ENCODE measurements around the gene PTPN12. TPM values are rescaled to one million over a fixed set of nuclear protein-coding genes. Genes with fewer than 3 reads are reported as not detected.
"Not testable (repeated sequence)": the region's sequence is repeated elsewhere in the genome, so short reads cannot be mapped to it uniquely, and the experiment has no call there.

The PTPN12 gene
- total RNA-seq, 1 donor from 2014 or later, result 114 TPM

DNA sequence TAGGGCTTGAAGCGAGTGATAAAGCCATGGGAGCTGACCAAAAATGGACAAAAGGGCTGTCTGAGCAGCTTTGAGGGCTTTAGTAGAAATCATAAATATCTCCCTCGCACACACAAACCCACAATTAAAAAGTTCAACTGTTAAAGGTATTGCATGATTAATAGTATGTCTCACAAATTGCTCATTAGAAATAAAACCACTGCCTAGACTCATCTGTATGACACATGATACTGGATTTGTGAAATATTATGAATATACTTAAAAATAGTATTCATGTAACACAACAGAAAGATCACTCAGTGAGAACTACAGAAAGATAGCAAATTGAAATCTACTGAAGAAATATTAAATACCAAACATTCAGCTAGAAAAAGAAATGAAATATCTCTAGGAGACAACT lies 11.9 kb upstream of the PTPN12 start:
- Mint-ChIP-seq H3K9me3 (no peaks in the 10 kb centered on the region), H3K36me3 (no peaks in the 10 kb centered on the region), H3K4me1 (peaks cover 2% of the 10 kb centered on the region)

DNA sequence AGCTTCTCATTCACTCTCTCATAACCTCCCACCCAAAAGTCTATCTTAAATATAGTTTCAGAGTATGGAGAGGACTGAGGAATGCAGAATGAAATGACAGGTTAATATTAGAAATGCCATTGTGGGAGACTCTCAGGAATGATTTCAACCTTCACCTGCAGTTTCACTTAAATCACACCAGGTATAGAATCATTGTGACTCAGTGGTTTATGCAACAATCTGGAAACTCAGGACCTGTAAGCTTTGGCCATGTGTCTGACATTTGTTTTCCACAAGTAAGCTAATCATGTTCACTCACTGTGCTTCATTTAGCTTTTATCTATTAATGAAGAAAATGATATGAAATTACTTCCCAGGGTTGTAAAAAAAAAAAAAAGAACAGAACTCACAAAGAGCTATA lies 8.7 kb upstream of the PTPN12 start:
- Mint-ChIP-seq H3K27ac (peak overlapping the region; percentile 13), H3K9me3 (no peaks in the 10 kb centered on the region)

More for the DNA sequence above, 11.9 kb upstream of the PTPN12 start:
- no peak for DNase-seq (ENCODE audit: low spot score in 2 of 2, unreplicated experiment in 2 of 2)
- Mint-ChIP-seq H3K4me3 (no peak overlapping the region), H3K27ac (no peak overlapping the region), H3K27me3 (ENCODE audit: low read depth) (no peaks in the 10 kb centered on the region)
- TF ChIP-seq, protein P1, sequence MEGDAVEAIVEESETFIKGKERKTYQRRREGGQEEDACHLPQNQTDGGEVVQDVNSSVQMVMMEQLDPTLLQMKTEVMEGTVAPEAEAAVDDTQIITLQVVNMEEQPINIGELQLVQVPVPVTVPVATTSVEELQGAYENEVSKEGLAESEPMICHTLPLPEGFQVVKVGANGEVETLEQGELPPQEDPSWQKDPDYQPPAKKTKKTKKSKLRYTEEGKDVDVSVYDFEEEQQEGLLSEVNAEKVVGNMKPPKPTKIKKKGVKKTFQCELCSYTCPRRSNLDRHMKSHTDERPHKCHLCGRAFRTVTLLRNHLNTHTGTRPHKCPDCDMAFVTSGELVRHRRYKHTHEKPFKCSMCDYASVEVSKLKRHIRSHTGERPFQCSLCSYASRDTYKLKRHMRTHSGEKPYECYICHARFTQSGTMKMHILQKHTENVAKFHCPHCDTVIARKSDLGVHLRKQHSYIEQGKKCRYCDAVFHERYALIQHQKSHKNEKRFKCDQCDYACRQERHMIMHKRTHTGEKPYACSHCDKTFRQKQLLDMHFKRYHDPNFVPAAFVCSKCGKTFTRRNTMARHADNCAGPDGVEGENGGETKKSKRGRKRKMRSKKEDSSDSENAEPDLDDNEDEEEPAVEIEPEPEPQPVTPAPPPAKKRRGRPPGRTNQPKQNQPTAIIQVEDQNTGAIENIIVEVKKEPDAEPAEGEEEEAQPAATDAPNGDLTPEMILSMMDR (IDR thresholded peaks at IDR 0.05; ENCODE audit: unreplicated experiment), result no peak

DNA sequence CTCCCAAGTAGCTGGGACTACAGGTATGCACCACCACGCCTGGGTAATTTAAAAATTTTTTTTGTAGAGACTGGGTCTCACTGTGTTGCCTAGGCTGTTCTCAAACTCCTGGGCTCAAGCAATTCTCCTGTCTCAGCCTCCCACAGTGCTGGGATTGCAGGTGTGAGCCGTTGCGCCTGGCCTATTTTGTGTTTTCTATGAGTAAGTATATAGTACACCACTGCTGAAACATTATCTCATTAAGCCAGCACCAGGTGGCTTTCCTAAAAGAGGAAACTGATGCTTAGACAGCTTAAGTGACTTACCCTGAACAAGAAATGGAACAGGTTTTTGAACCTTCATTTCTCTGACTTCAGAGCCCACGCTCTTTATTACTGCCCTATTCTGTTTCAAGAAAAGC lies 7.8 kb upstream of the PTPN12 start:
- Mint-ChIP-seq H3K27me3 (ENCODE audit: low read depth) (no peaks in the 10 kb centered on the region), H3K9me3 (no peaks in the 10 kb centered on the region), H3K27ac (no peak overlapping the region), H3K4me1 (peaks cover 2% of the 10 kb centered on the region), H3K36me3 (no peaks in the 10 kb centered on the region), H3K4me3 (no peak overlapping the region)
- TF ChIP-seq, protein P1 (IDR thresholded peaks at IDR 0.05; ENCODE audit: unreplicated experiment), result no peak
- DNase-seq (ENCODE audit: low spot score in 2 of 2, unreplicated experiment in 2 of 2), result no peak

More for the DNA sequence above, 8.7 kb upstream of the PTPN12 start:
- Mint-ChIP-seq H3K4me3 (no peak overlapping the region), H3K27me3 (ENCODE audit: low read depth) (no peaks in the 10 kb centered on the region), H3K36me3 (no peaks in the 10 kb centered on the region), H3K4me1 (peaks cover 2% of the 10 kb centered on the region)
- TF ChIP-seq, protein P1 (IDR thresholded peaks at IDR 0.05; ENCODE audit: unreplicated experiment), result no peak
- DNase-seq (ENCODE audit: low spot score in 2 of 2, unreplicated experiment in 2 of 2), result no peak

DNA sequence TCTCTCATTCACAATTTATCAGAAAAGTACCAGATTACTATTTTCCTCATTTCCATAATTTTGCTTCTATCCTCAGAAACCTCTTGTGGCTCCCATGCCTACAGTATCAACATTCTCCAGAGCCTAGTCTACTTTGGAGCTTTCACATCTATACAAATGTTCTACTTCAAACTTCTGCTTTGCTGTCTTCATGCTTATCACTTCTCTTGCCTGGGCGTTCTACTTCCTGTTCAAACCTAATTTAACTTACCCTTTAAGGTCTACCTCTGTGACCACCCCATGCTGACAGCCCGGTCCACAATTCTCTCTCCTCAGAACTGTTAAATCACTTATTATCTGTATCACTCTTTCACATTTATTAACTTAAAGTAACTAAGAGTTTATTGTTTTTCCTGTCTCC lies 6.1 kb upstream of the PTPN12 start:
- TF ChIP-seq, protein P1 (IDR thresholded peaks at IDR 0.05; ENCODE audit: unreplicated experiment), result no peak
- H3K9me3 Mint-ChIP-seq, result no peaks in the 10 kb centered on the region
- H3K36me3 Mint-ChIP-seq, result no peaks in the 10 kb centered on the region
- no peak for DNase-seq (ENCODE audit: low spot score in 2 of 2, unreplicated experiment in 2 of 2)
- H3K27me3 Mint-ChIP-seq (ENCODE audit: low read depth), result no peaks in the 10 kb centered on the region
- H3K4me1 Mint-ChIP-seq, result peaks cover 2% of the 10 kb centered on the region
- H3K4me3 Mint-ChIP-seq, result no peak overlapping the region
- no peak overlapping the region for H3K27ac Mint-ChIP-seq

DNA sequence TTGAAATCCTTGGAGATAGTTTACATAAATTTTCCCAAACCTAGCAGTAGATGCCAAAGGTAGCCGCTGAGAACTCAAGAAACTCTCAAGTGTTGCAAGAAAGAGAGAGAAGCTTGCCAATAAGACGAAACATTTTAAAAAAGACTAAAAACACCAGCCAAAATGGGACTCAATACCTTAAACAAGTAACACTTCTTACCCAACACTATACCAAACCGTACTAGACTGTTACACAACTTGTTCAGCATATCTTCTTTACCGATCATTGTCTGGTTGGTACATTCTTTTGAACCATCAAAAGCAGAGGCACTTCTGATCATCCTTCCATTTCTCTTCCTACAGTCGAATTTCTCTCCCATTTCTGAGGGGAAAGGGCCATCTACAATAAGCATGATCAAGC lies 4.8 kb upstream of the PTPN12 start:
- no peaks in the 10 kb centered on the region for H3K27me3 Mint-ChIP-seq (ENCODE audit: low read depth)
- H3K9me3 Mint-ChIP-seq, result no peaks in the 10 kb centered on the region
- no peak for DNase-seq (ENCODE audit: low spot score in 2 of 2, unreplicated experiment in 2 of 2)
- no peak overlapping the region for H3K27ac Mint-ChIP-seq
- peaks cover 2% of the 10 kb centered on the region for H3K4me1 Mint-ChIP-seq
- TF ChIP-seq, protein P1 (IDR thresholded peaks at IDR 0.05; ENCODE audit: unreplicated experiment), result no peak
- H3K4me3 Mint-ChIP-seq, result no peak overlapping the region
- no peaks in the 10 kb centered on the region for H3K36me3 Mint-ChIP-seq

DNA sequence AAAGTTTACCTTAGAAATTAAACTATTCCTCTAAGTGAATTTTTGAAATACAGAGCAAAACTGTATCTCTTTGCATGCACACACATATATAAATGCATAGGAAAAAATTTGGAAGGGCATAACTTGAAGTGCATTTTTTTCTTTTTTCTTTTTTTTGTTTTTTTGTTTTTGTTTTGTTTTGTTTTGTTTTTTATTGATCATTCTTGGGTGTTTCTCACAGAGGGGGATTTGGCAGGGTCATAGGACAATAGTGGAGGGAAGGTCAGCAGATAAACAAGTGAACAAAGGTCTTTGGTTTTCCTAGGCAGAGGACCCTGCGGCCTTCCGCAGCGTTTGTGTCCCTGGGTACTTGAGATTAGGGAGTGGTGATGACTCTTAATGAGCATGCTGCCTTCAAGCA lies 4.4 kb upstream of the PTPN12 start:
- DNase-seq (ENCODE audit: low spot score in 2 of 2, unreplicated experiment in 2 of 2); H3K27me3 Mint-ChIP-seq (ENCODE audit: low read depth); H3K27ac Mint-ChIP-seq; H3K4me1 Mint-ChIP-seq; H3K9me3 Mint-ChIP-seq; H3K36me3 Mint-ChIP-seq; H3K4me3 Mint-ChIP-seq: not testable (repeated sequence)

DNA sequence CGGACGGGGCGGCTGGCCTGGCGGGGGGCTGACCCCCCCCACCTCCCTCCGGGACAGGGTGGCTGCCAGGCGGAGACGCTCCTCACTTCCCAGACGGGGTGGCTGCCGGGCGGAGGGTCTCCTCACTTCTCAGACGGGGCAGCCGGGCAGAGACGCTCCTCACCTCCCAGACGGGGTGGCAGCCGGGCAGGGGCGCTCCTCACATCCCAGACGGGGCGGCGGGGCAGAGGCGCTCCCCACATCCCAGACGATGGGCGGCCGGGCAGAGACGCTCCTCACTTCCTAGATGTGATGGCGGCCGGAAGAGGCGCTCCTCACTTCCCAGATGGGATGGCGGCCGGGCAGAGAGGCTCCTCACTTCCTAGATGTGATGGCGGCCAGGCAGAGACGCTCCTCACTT lies 3.0 kb upstream of the PTPN12 start:
- H3K27me3 Mint-ChIP-seq (ENCODE audit: low read depth); H3K36me3 Mint-ChIP-seq; H3K9me3 Mint-ChIP-seq: not testable (repeated sequence)

More for the DNA sequence above, 3.0 kb upstream of the PTPN12 start:
- not testable (repeated sequence) for H3K27ac Mint-ChIP-seq; DNase-seq (ENCODE audit: low spot score in 2 of 2, unreplicated experiment in 2 of 2); H3K4me1 Mint-ChIP-seq; H3K4me3 Mint-ChIP-seq

Data from mesothelial cell of epicardium (in vitro differentiated cells).